Uterus (tissue), 4 donors: ENCODE data around the gene DCTN3. TPM values are rescaled to one million over a fixed set of nuclear protein-coding genes. Genes with fewer than 3 reads are reported as not detected.

Source experiments
- DNase-seq, 2 donors: peaks; one replicate each; pipeline ENCODE4 v3.0.0-alpha.2; 2019 to 2020
- H3K27ac ChIP-seq, 2 donors: fragments of 200-600 bp; sonication (generic); 1 replicate in 1 of 2; 2 replicates in 1 of 2; pipeline ENCODE4 v1.5.1; 2016 to 2018
- H3K27me3 ChIP-seq, 2 donors: fragments of 200-600 bp; sonication (generic); one replicate each; pipeline ENCODE4 v1.5.1; 2018 to 2019; ENCODE audit warnings: control low read depth in 1 of 2
- H3K36me3 ChIP-seq, 2 donors: fragments of 200-600 bp; sonication (generic); one replicate each; pipeline ENCODE4 v1.5.1; 2019; ENCODE audit warnings: control low read depth in 1 of 2
- H3K4me1 ChIP-seq, 2 donors: fragments of 200-600 bp; sonication (generic); one replicate each; pipeline ENCODE4 v1.5.1; 2018 to 2019; ENCODE audit warnings: control low read depth in 1 of 2
- H3K4me3 ChIP-seq, 2 donors: fragments of 200-600 bp; sonication (generic); 1 replicate in 1 of 2; 2 replicates in 1 of 2; pipeline ENCODE4 v1.5.1; 2018 to 2019; ENCODE audit warnings: mild to moderate bottlenecking in 1 of 2
- H3K9me3 ChIP-seq, 2 donors: fragments of 200-600 bp; sonication (generic); one replicate each; pipeline ENCODE4 v1.5.1; 2019; ENCODE audit warnings: control low read depth in 1 of 2
- CTCF ChIP-seq, 4 experiments: fragments of 200-600 bp in 2 of 4; fragments of 450-650 bp in 2 of 4; sonication (generic) in 2 of 4; IDR thresholded peaks; one replicate each; pipeline ENCODE4 v1.5.1; 2016 to 2019; ENCODE audit warnings: antibody characterized with exemption in 4 of 4, mild to moderate bottlenecking in 2 of 4, moderate library complexity in 1 of 4
- POLR2A ChIP-seq, 2 donors: fragments of 450-650 bp; IDR thresholded peaks; one replicate each; pipeline ENCODE4 v1.6.1; 2016; ENCODE audit warnings: antibody characterized with exemption in 2 of 2, mild to moderate bottlenecking in 1 of 2, moderate library complexity in 1 of 2
- intact Hi-C: fragments of 100-400 bp; cut with DNase I; formaldehyde crosslinking; loops from one replicate; pipeline ENCODE4 v1.15.1; 2023; ENCODE audit warnings: low total_unique reads
- total RNA-seq, 4 donors: library from RNA; depleted of rRNA in 3 of 4; stranded (reverse); fragments of >200 nt in 3 of 4; gene quantifications; one replicate each; pipeline versions ENCODE4 v1.1.0 to v1.2.4, GENCODE V29; 2014 to 2023
- donor health status: DM: yes; HTN: yes; CAD: no.

Gene DCTN3
- total RNA-seq, 4 donors from 2014 or later: 27.7 to 98.0 (median 58.6) TPM

- no peak for TF ChIP-seq POLR2A (IDR thresholded peaks at IDR 0.05)
- TF ChIP-seq CTCF (IDR thresholded peaks at IDR 0.05): no peak
- H3K27me3 ChIP-seq: no peaks in the 10 kb centered on the region
- no peak for DNase-seq
- intact Hi-C loops: no loop called here
- no peaks in the 10 kb centered on the region for H3K4me1 ChIP-seq
- H3K36me3 ChIP-seq: no peaks in the 10 kb centered on the region
- H3K4me3 ChIP-seq: no peak overlapping the region
- H3K9me3 ChIP-seq: no peaks in the 10 kb centered on the region
- no peak overlapping the region for H3K27ac ChIP-seq
Measured at GRCh38 chr9:34663303-34663605, 43.0 kb upstream of the DCTN3 start.

- H3K36me3 ChIP-seq: no peaks in the 10 kb centered on the region
- H3K27ac ChIP-seq: no peak within 1 kb of the TSS
- no peaks in the 10 kb centered on the region for H3K9me3 ChIP-seq
- H3K4me1 ChIP-seq: no peaks in the 10 kb centered on the region
- no peaks in the 10 kb centered on the region for H3K27me3 ChIP-seq
- intact Hi-C loops: no loop called here
- DNase-seq: no peak
- no peak for TF ChIP-seq CTCF (IDR thresholded peaks at IDR 0.05)
- no peak for TF ChIP-seq POLR2A (IDR thresholded peaks at IDR 0.05)
- no peak within 1 kb of the TSS for H3K4me3 ChIP-seq
Measured at GRCh38 chr9:34662526-34663302, 42.4 kb upstream of the DCTN3 start, which contains the start of gene CCL27. TSS of gene CCL27 (minus strand) at chr9:34662657. CDS start at chr9:34662633, 24 bp downstream.

- Histone ChIP-seq H3K4me1 (peaks cover 0 to 9% of the 10 kb centered on the region in 2 donors), H3K9me3 (no peaks in the 10 kb centered on the region), H3K36me3 (no peaks in the 10 kb centered on the region), H3K27ac (no peak overlapping the region), H3K27me3 (no peaks in the 10 kb centered on the region), H3K4me3 (no peak overlapping the region)
- DNase-seq: no peak
- TF ChIP-seq CTCF (IDR thresholded peaks at IDR 0.05) (no peak), POLR2A (IDR thresholded peaks at IDR 0.05) (no peak)
- intact Hi-C loops: no loop called here
Measured at GRCh38 chr9:34659592-34660253, 39.4 kb upstream of the DCTN3 start.

GRCh38 chr9:34658461-34658860 lies 38.2 kb upstream of the DCTN3 start:
- intact Hi-C loops: no loop called here
- Histone ChIP-seq H3K36me3 (no peaks in the 10 kb centered on the region), H3K27me3 (no peaks in the 10 kb centered on the region), H3K4me3 (no peak overlapping the region), H3K4me1 (peaks cover 0 to 13% of the 10 kb centered on the region in 2 donors), H3K27ac (no peak overlapping the region), H3K9me3 (no peaks in the 10 kb centered on the region)
- TF ChIP-seq CTCF (IDR thresholded peaks at IDR 0.05) (no peak), POLR2A (IDR thresholded peaks at IDR 0.05) (no peak)
- no peak for DNase-seq

GRCh38 chr9:34656992-34657391 lies 36.7 kb upstream of the DCTN3 start:
- Histone ChIP-seq H3K27me3 (no peaks in the 10 kb centered on the region), H3K4me1 (peaks cover 0 to 27% of the 10 kb centered on the region in 2 donors), H3K36me3 (no peaks in the 10 kb centered on the region), H3K4me3 (no peak overlapping the region), H3K9me3 (no peaks in the 10 kb centered on the region), H3K27ac (peak overlapping the region in 1 of 2 donors; percentile 40)
- intact Hi-C loops: no loop called here
- TF ChIP-seq POLR2A (IDR thresholded peaks at IDR 0.05): no peak
- no peak for TF ChIP-seq CTCF (IDR thresholded peaks at IDR 0.05)
- no peak for DNase-seq
